GM23338 (cell line): ENCODE results near the gene CACNB2. TPM values are rescaled to one million over a fixed set of nuclear protein-coding genes. Genes with fewer than 3 reads are reported as not detected.

Experiments used
- ATAC-seq: fragments of 200-7000 bp; cut with Tn5 transposase; 3 replicates; pipeline ENCODE4 v1.9.1; 2020
- DNase-seq: peaks from one replicate; pipeline ENCODE4 v3.0.0-alpha.2; 2015; ENCODE audit warnings: low spot score
- H2AFZ ChIP-seq: fragments of 200-600 bp; sonication (generic); 2 replicates; pipeline ENCODE4 v1.8.0; 2016; ENCODE audit warnings: antibody characterized with exemption, mild to moderate bottlenecking, moderate library complexity
- H3F3A ChIP-seq: fragments of 200-600 bp; sonication (generic); replicated peaks from 2 replicates; pipeline ENCODE4 v1.8.0; 2017; ENCODE audit warnings: antibody characterized with exemption, mixed run types, low read depth
- H3K27ac ChIP-seq: fragments of 200-600 bp; sonication (generic); 2 replicates; pipeline ENCODE4 v1.6.1; 2016; ENCODE audit warnings: low read depth
- H3K27me3 ChIP-seq: fragments of 200-600 bp; sonication (generic); 2 replicates; pipeline ENCODE4 v1.8.0; 2016; ENCODE audit warnings: mild to moderate bottlenecking, mixed run types, moderate library complexity; ENCODE audit not compliant: insufficient read depth
- H3K36me3 ChIP-seq: fragments of 200-600 bp; sonication (generic); 2 replicates; pipeline ENCODE4 v1.8.0; 2016; ENCODE audit warnings: mild to moderate bottlenecking; ENCODE audit not compliant: insufficient read depth
- H3K4me1 ChIP-seq: fragments of 200-600 bp; sonication (generic); 2 replicates; pipeline ENCODE4 v1.8.0; 2016; ENCODE audit warnings: mild to moderate bottlenecking, moderate library complexity; ENCODE audit not compliant: insufficient read depth
- H3K4me2 ChIP-seq: fragments of 200-600 bp; sonication (generic); 2 replicates; pipeline ENCODE4 v1.7.1; 2017; ENCODE audit warnings: mixed run types
- H3K4me3 ChIP-seq: fragments of 200-600 bp; sonication (generic); 2 replicates; pipeline ENCODE4 v1.6.1; 2016; ENCODE audit warnings: mixed run types
- H3K79me2 ChIP-seq: fragments of 200-600 bp; sonication (generic); replicated peaks from 2 replicates; pipeline ENCODE4 v1.8.0; 2017; ENCODE audit warnings: mild to moderate bottlenecking; ENCODE audit not compliant: insufficient read depth
- H3K9me2 ChIP-seq: fragments of 200-600 bp; sonication (generic); 2 replicates; pipeline ENCODE4 v1.8.0; 2017; ENCODE audit not compliant: insufficient read depth
- H4K20me1 ChIP-seq: fragments of 200-600 bp; sonication (generic); replicated peaks from 2 replicates; pipeline ENCODE4 v1.8.0; 2017; ENCODE audit warnings: mild to moderate bottlenecking; ENCODE audit not compliant: insufficient read depth
- H3K27ac Mint-ChIP-seq: 2 replicates; pipeline ENCODE4 v1.8.0; 2020; ENCODE audit warnings: inconsistent platforms, mild to moderate bottlenecking, moderate library complexity, mixed read lengths
- H3K27me3 Mint-ChIP-seq: 3 replicates; pipeline ENCODE4 v1.8.0; 2022; ENCODE audit warnings: low read depth, mild to moderate bottlenecking, moderate library complexity, mixed read lengths, inconsistent platforms; ENCODE audit not compliant: insufficient read depth, poor library complexity
- H3K36me3 Mint-ChIP-seq: 3 replicates; pipeline ENCODE4 v1.8.0; 2021; ENCODE audit warnings: low read depth, mild to moderate bottlenecking, inconsistent platforms, moderate library complexity, mixed read lengths
- H3K4me1 Mint-ChIP-seq: 3 replicates; pipeline ENCODE4 v1.8.0; 2020; ENCODE audit warnings: mild to moderate bottlenecking, inconsistent platforms, mixed read lengths
- H3K4me3 Mint-ChIP-seq: 3 replicates; pipeline ENCODE4 v1.8.0; 2021; ENCODE audit warnings: moderate library complexity, mild to moderate bottlenecking, inconsistent platforms, mixed read lengths
- H3K9me3 Mint-ChIP-seq: 3 replicates; pipeline ENCODE4 v1.8.0; 2020; ENCODE audit warnings: moderate library complexity, mild to moderate bottlenecking, inconsistent platforms, mixed read lengths
- CTCF ChIP-seq, 2 experiments: fragments of 200-600 bp in 1 of 2; sonication (generic) in 1 of 2; conservative IDR thresholded peaks; 2 replicates each; pipeline versions ENCODE4 v1.5.1 to v1.6.1; 2016 to 2017; ENCODE audit warnings: antibody characterized with exemption in 2 of 2, low read depth in 2 of 2, mild to moderate bottlenecking in 2 of 2, moderate library complexity in 1 of 2
- ETS1 ChIP-seq: IDR thresholded peaks from 2 replicates; pipeline ENCODE4 v1.6.1; 2016; ENCODE audit warnings: antibody characterized with exemption
- EZH2phosphoT487 ChIP-seq: fragments of 200-600 bp; sonication (generic); IDR thresholded peaks from one replicate; pipeline ENCODE4 v1.8.1; 2018; ENCODE audit warnings: antibody characterized with exemption; ENCODE audit not compliant: unreplicated experiment
- NANOG ChIP-seq: IDR thresholded peaks from 2 replicates; pipeline ENCODE4 v1.6.1; 2016; ENCODE audit warnings: antibody characterized with exemption, borderline replicate concordance
- REST ChIP-seq: IDR thresholded peaks from one replicate; pipeline ENCODE4 v1.6.1; 2018; ENCODE audit warnings: antibody characterized with exemption; ENCODE audit not compliant: unreplicated experiment
- ZNF331 ChIP-seq: fragments of 250-450 bp; sonication (Bioruptor Pico); IDR thresholded peaks from 2 replicates; pipeline ENCODE4 v1.5.0; 2020; ENCODE audit warnings: low read depth, mild to moderate bottlenecking, moderate library complexity
- ZNF462 ChIP-seq: fragments of 250-450 bp; sonication (Bioruptor Pico); IDR thresholded peaks from 2 replicates; pipeline ENCODE4 v1.5.0; 2020; ENCODE audit warnings: mild to moderate bottlenecking, moderate library complexity
- polyA plus RNA-seq: library from polyadenylated mRNA; unstranded; fragments of >200 nt; fragmentation: Nextera tagmentation; extraction: Ambion mirVana; gene quantifications from 2 replicates; pipeline ENCODE4 v1.2.1, GENCODE V29; 2016
- total RNA-seq: library from RNA; depleted of rRNA; stranded (reverse); fragments of >200 nt; shearing (Covaris generic); gene quantifications from 2 replicates; pipeline ENCODE4 v1.2.3, GENCODE V29; 2014

Gene CACNB2
- total and polyA plus RNA-seq, 2 experiments from 2014 or later, result 5.0 to 5.9 TPM

GRCh38 chr10:18293536-18294510, 153.6 kb downstream of the CACNB2 start (continued):
- TF ChIP-seq REST, result no peak
- TF ChIP-seq NANOG, result no peak
- no peak for TF ChIP-seq CTCF (conservative IDR thresholded peaks at IDR 0.05; ENCODE audit: low read depth in 2 of 2)
- no peak for TF ChIP-seq EZH2phosphoT487
- no peak for TF ChIP-seq ETS1
- TF ChIP-seq ZNF331 (CRISPR knock-in tag), result no peak

GRCh38 chr10:18294633-18295032, 154.4 kb downstream of the CACNB2 start:
- Mint-ChIP-seq H3K4me1 (peaks cover 8% of the 10 kb centered on the region; the same call in 2 of the 3 replicates), H3K36me3 (no peaks in the 10 kb centered on the region), H3K27ac (no peak overlapping the region), H3K27me3 (peaks cover 2% of the 10 kb centered on the region), H3K9me3 (no peaks in the 10 kb centered on the region), H3K4me3 (no peak overlapping the region)
- Histone ChIP-seq H4K20me1 (no peaks in the 10 kb centered on the region), H3K4me2 (no peak overlapping the region), H3K4me3 (no peak overlapping the region), H3K9me2 (0 out of 2 replicates have a peak, but pooled peaks cover 5% of the 10 kb centered on the region), H3K79me2 (no peaks in the 10 kb centered on the region), H2AFZ (no peak overlapping the region), H3K27ac (no peak overlapping the region), H3K4me1 (no peaks in the 10 kb centered on the region), H3F3A (no peaks in the 10 kb centered on the region), H3K36me3 (no peaks in the 10 kb centered on the region), H3K27me3 (no peaks in the 10 kb centered on the region)
- no peak for ATAC-seq
- peak; percentile 33 for DNase-seq
- TF ChIP-seq ZNF331 (CRISPR knock-in tag) (no peak), CTCF (conservative IDR thresholded peaks at IDR 0.05; ENCODE audit: low read depth in 2 of 2) (no peak), ZNF462 (CRISPR knock-in tag) (no peak), EZH2phosphoT487 (no peak)
